ELR (cell line): ENCODE data around the gene OR10G8.

Experiments
- DNase-seq: peaks from one replicate; pipeline ENCODE4 v3.0.0-alpha.2; 2015; ENCODE audit warnings: low read depth

OR10G8 gene

GRCh38 chr11:124078591-124078990 is 52.0 kb downstream of the OR10G8 start:
- DNase-seq = no peak

- no peak for DNase-seq
Measured at GRCh38 chr11:124079631-124080326, 53.2 kb downstream of the OR10G8 start.
